Measurements from ENCODE around the gene GNAQ. TPM values are rescaled to one million over a fixed set of nuclear protein-coding genes. Genes with fewer than 3 reads are reported as not detected.

Gene GNAQ
- total and polyA plus RNA-seq, 4 donors = 6.8 to 19.6 (median 12.6) TPM

DNA sequence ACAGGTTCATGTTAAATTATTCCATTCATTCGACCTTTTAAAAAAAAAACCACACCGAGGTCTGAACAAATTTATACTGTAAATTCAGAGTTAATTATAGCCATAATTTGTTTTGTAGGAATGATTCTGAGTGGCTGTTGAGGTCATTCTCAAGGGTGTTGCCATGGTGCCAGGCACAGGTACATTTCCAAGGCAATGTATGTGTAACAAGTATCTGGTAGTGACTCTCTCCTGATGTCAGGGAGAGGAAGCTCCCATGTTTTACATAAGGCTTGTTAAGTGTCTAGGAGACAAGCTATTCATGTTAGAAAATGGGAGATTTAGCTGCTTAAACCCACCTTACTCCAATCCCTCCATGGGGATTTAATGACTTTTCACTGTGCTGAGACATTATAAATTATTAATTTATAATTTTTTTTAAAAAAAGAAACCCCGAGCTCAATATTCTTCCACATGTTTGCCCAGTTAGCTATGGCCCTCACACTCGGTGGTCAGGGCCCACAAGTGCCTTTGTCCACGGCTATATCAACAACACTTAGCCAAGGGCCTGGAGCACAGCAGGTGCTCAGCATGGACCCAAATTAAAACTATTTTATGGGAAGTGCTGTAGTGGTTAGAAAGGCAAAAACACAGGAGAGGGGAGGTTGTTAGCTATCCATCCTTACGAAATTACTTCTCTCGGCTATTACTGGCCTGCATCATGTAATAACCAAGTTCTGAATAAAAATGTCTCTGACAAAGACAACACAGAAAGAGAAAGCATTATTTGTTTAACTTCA, 228.9 kb downstream of the GNAQ start:
- Histone ChIP-seq H3K4me3 (ENCODE audit: low read depth in 1 of 3, low read length in 3 of 3) (no peak overlapping the region), H3K9me3 (ENCODE audit: control insufficient read depth in 4 of 4, low read length in 3 of 4) (no peaks in the 10 kb centered on the region), H3K36me3 (ENCODE audit: control insufficient read depth in 4 of 4, insufficient read depth in 3 of 4, low read depth in 1 of 4, low read length in 3 of 4) (no peaks in the 10 kb centered on the region), H3K27me3 (ENCODE audit: control insufficient read depth in 4 of 4, insufficient read depth in 4 of 4, low read length in 3 of 4) (no peaks in the 10 kb centered on the region), H3K4me1 (ENCODE audit: control insufficient read depth in 4 of 4, insufficient read depth in 4 of 4, low read length in 3 of 4) (peaks cover under 1 to 4% (median 2%) of the 10 kb centered on the region in 4 donors), H3K9ac (ENCODE audit: low read depth in 1 of 2, low read length in 2 of 2) (no peak overlapping the region), H3K27ac (ENCODE audit: low read depth in 1 of 2, low read length in 2 of 2) (no peak overlapping the region)
- no peak for DNase-seq (ENCODE audit: low spot score)
- no peak for TF ChIP-seq YY1 (IDR thresholded peaks at IDR 0.05)
- no peak for TF ChIP-seq HNF4G (IDR thresholded peaks at IDR 0.05)
- no peak for TF ChIP-seq SP1 (IDR thresholded peaks at IDR 0.05)
- TF ChIP-seq, protein P1, sequence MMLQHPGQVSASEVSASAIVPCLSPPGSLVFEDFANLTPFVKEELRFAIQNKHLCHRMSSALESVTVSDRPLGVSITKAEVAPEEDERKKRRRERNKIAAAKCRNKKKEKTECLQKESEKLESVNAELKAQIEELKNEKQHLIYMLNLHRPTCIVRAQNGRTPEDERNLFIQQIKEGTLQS (IDR thresholded peaks at IDR 0.05) = no peak
- TF ChIP-seq MAX (IDR thresholded peaks at IDR 0.05) = no peak
- TF ChIP-seq, protein P2, sequence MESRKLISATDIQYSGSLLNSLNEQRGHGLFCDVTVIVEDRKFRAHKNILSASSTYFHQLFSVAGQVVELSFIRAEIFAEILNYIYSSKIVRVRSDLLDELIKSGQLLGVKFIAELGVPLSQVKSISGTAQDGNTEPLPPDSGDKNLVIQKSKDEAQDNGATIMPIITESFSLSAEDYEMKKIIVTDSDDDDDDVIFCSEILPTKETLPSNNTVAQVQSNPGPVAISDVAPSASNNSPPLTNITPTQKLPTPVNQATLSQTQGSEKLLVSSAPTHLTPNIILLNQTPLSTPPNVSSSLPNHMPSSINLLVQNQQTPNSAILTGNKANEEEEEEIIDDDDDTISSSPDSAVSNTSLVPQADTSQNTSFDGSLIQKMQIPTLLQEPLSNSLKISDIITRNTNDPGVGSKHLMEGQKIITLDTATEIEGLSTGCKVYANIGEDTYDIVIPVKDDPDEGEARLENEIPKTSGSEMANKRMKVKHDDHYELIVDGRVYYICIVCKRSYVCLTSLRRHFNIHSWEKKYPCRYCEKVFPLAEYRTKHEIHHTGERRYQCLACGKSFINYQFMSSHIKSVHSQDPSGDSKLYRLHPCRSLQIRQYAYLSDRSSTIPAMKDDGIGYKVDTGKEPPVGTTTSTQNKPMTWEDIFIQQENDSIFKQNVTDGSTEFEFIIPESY (IDR thresholded peaks at IDR 0.05) = no peak
- TF ChIP-seq RXRA (IDR thresholded peaks at IDR 0.05) = no peak
- TF ChIP-seq HNF4A (conservative IDR thresholded peaks at IDR 0.05) = no peak
- no peak for TF ChIP-seq GABPA (IDR thresholded peaks at IDR 0.05 in 1 of 2, conservative IDR thresholded peaks at IDR 0.05 in 1 of 2)
- TF ChIP-seq, protein P3, sequence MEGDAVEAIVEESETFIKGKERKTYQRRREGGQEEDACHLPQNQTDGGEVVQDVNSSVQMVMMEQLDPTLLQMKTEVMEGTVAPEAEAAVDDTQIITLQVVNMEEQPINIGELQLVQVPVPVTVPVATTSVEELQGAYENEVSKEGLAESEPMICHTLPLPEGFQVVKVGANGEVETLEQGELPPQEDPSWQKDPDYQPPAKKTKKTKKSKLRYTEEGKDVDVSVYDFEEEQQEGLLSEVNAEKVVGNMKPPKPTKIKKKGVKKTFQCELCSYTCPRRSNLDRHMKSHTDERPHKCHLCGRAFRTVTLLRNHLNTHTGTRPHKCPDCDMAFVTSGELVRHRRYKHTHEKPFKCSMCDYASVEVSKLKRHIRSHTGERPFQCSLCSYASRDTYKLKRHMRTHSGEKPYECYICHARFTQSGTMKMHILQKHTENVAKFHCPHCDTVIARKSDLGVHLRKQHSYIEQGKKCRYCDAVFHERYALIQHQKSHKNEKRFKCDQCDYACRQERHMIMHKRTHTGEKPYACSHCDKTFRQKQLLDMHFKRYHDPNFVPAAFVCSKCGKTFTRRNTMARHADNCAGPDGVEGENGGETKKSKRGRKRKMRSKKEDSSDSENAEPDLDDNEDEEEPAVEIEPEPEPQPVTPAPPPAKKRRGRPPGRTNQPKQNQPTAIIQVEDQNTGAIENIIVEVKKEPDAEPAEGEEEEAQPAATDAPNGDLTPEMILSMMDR (IDR thresholded peaks at IDR 0.05; ENCODE audit: low read depth, low read length, missing input control) = no peak
- no peak for TF ChIP-seq FOXA2 (IDR thresholded peaks at IDR 0.05)
- TF ChIP-seq, protein P4, sequence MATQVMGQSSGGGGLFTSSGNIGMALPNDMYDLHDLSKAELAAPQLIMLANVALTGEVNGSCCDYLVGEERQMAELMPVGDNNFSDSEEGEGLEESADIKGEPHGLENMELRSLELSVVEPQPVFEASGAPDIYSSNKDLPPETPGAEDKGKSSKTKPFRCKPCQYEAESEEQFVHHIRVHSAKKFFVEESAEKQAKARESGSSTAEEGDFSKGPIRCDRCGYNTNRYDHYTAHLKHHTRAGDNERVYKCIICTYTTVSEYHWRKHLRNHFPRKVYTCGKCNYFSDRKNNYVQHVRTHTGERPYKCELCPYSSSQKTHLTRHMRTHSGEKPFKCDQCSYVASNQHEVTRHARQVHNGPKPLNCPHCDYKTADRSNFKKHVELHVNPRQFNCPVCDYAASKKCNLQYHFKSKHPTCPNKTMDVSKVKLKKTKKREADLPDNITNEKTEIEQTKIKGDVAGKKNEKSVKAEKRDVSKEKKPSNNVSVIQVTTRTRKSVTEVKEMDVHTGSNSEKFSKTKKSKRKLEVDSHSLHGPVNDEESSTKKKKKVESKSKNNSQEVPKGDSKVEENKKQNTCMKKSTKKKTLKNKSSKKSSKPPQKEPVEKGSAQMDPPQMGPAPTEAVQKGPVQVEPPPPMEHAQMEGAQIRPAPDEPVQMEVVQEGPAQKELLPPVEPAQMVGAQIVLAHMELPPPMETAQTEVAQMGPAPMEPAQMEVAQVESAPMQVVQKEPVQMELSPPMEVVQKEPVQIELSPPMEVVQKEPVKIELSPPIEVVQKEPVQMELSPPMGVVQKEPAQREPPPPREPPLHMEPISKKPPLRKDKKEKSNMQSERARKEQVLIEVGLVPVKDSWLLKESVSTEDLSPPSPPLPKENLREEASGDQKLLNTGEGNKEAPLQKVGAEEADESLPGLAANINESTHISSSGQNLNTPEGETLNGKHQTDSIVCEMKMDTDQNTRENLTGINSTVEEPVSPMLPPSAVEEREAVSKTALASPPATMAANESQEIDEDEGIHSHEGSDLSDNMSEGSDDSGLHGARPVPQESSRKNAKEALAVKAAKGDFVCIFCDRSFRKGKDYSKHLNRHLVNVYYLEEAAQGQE (IDR thresholded peaks at IDR 0.05) = no peak
- no peak for TF ChIP-seq JUND (IDR thresholded peaks at IDR 0.05)
- TF ChIP-seq FOXA1 (IDR thresholded peaks at IDR 0.05) = no peak
- no peak for TF ChIP-seq RAD21 (IDR thresholded peaks at IDR 0.05)
- no peak for TF ChIP-seq TAF1 (conservative IDR thresholded peaks at IDR 0.05)
- no peak for TF ChIP-seq EGR1 (IDR thresholded peaks at IDR 0.05; ENCODE audit: low read depth in 2 of 2)
- TF ChIP-seq NR2F2 (IDR thresholded peaks at IDR 0.05) = no peak
- WGBS = 94% methylated on average over 7 of the region's 7 CpGs
